ENCODE measurements around the gene SUPT3H.

DNA sequence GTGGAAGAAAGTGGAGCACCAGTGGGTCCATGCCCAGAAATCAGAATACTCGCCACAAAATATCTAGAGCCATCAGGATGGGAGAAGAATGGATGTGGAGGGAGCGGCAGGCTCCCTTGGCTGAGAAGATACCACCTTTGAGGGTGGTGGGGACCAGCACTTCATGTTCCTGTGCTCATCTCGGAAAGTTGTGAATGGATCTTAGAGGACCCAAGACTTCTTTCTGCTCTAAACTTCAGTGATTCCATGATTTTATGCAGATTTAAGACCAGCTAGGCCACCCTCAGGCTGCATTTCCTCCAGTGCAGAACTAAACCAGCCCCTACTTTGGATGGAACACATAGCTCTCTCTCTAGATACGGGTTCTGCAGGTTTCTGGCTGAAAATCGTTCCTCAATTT lies 573.7 kb downstream of the SUPT3H start:
- TF ChIP-seq, protein P1, sequence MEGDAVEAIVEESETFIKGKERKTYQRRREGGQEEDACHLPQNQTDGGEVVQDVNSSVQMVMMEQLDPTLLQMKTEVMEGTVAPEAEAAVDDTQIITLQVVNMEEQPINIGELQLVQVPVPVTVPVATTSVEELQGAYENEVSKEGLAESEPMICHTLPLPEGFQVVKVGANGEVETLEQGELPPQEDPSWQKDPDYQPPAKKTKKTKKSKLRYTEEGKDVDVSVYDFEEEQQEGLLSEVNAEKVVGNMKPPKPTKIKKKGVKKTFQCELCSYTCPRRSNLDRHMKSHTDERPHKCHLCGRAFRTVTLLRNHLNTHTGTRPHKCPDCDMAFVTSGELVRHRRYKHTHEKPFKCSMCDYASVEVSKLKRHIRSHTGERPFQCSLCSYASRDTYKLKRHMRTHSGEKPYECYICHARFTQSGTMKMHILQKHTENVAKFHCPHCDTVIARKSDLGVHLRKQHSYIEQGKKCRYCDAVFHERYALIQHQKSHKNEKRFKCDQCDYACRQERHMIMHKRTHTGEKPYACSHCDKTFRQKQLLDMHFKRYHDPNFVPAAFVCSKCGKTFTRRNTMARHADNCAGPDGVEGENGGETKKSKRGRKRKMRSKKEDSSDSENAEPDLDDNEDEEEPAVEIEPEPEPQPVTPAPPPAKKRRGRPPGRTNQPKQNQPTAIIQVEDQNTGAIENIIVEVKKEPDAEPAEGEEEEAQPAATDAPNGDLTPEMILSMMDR (optimal IDR thresholded peaks at IDR 0.05 in 1 of 3, IDR thresholded peaks at IDR 0.05 in 1 of 3, conservative IDR thresholded peaks at IDR 0.05 in 1 of 3; ENCODE audit: extremely low read depth in 1 of 3, insufficient read depth in 2 of 3, low read length in 3 of 3), result no peak
- no peak for TF ChIP-seq EZH2 (IDR thresholded peaks at IDR 0.05; ENCODE audit: low read length)
